OCI-LY3 (cell line): ENCODE data around the gene CREB5.

Experiments
- H2AFZ ChIP-seq: fragments of 200-600, 300-600 bp; shearing (Covaris generic); 2 replicates; pipeline ENCODE4 v1.6.0; 2014; ENCODE audit warnings: antibody characterized with exemption, low read depth, low read length
- H3K27ac ChIP-seq: fragments of 200-600, 300-600 bp; sonication (generic); 2 replicates; pipeline ENCODE4 v1.5.1; 2014; ENCODE audit warnings: mild to moderate bottlenecking, low read length, moderate library complexity, mixed read lengths
- H3K27me3 ChIP-seq: fragments of 200-600, 300-600 bp; sonication (generic); 2 replicates; pipeline ENCODE4 v1.6.1; 2014; ENCODE audit warnings: low read depth, low read length, mixed read lengths
- H3K36me3 ChIP-seq: fragments of 200-600, 300-600 bp; sonication (generic); replicated peaks from 2 replicates; pipeline ENCODE3; 2014; ENCODE audit warnings: low read depth, low read length, mixed read lengths
- H3K4me1 ChIP-seq: fragments of 300-600, 200-600 bp; sonication (generic); 2 replicates; pipeline ENCODE4 v1.6.1; 2014; ENCODE audit warnings: low read length, mixed read lengths
- H3K4me2 ChIP-seq: fragments of 200-600, 300-600 bp; sonication (generic); 2 replicates; pipeline ENCODE4 v1.6.1; 2014; ENCODE audit warnings: low read length, mixed read lengths
- H3K4me3 ChIP-seq: fragments of 300-600, 200-600 bp; sonication (generic); 2 replicates; pipeline ENCODE4 v1.5.1; 2014; ENCODE audit warnings: antibody characterized with exemption, mild to moderate bottlenecking, low read length, moderate library complexity
- H3K79me2 ChIP-seq: fragments of 300-600, 200-600 bp; shearing (Covaris generic); 2 replicates; pipeline ENCODE4 v1.6.1; 2014; ENCODE audit warnings: mild to moderate bottlenecking, low read length, mixed read lengths
- H3K9ac ChIP-seq: fragments of 300-600, 200-600 bp; shearing (Covaris generic); 2 replicates; pipeline ENCODE4 v1.6.0; 2014; ENCODE audit warnings: mild to moderate bottlenecking, low read length, moderate library complexity
- H3K9me3 ChIP-seq: fragments of 200-600, 300-600 bp; shearing (Covaris generic); 2 replicates; pipeline ENCODE4 v1.6.1; 2014; ENCODE audit warnings: low read length, mixed read lengths; ENCODE audit not compliant: insufficient read depth
- H4K20me1 ChIP-seq: fragments of 200-600, 300-600 bp; sonication (generic); 2 replicates; pipeline ENCODE4 v1.6.1; 2016; ENCODE audit warnings: low read length, mixed read lengths; ENCODE audit not compliant: insufficient read depth
- EZH2phosphoT487 ChIP-seq: fragments of 200-600 bp; shearing (Covaris generic); IDR thresholded peaks from 2 replicates; pipeline ENCODE4 v1.6.1; 2018; ENCODE audit warnings: antibody characterized with exemption, mixed run types, low read depth
- TF ChIP-seq, protein P1 (sequence below): fragments of 200-600, 300-600 bp; sonication (generic); IDR thresholded peaks from 2 replicates; pipeline ENCODE4 v1.5.1; 2014; ENCODE audit warnings: antibody characterized with exemption, low read length, low read depth

Gene CREB5

DNA sequence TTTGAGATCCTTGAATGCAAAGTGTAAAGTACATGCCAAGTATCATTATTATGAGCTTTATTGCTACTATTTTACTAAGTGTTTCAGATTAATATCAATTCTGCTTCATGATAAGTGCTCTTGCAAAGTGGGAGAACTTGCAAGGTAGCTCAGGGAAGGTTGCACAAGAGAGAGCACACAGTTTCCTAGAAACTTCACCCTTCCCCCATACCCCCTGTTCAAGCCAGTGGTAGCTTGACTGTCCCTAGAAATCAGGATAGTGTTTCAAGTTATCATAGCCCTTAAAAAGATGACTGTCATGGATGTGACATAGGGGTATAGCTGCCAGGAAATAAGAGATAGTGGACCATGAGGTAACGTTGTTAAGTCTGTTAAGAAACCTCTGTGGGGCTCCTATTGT, 294.3 kb downstream of the CREB5 start:
- Histone ChIP-seq H3K79me2 (no peaks in the 10 kb centered on the region), H2AFZ (no peak overlapping the region), H4K20me1 (no peaks in the 10 kb centered on the region), H3K27me3 (peaks cover 21% of the 10 kb centered on the region; the same call in 1 of the 2 replicates), H3K9ac (no peak overlapping the region), H3K36me3 (no peaks in the 10 kb centered on the region), H3K4me1 (peaks cover 23% of the 10 kb centered on the region), H3K4me2 (no peak overlapping the region), H3K4me3 (no peak overlapping the region), H3K9me3 (peaks cover 8% of the 10 kb centered on the region; the same call in 1 of the 2 replicates), H3K27ac (no peak overlapping the region)
- TF ChIP-seq EZH2phosphoT487 = no peak
- TF ChIP-seq, protein P1, sequence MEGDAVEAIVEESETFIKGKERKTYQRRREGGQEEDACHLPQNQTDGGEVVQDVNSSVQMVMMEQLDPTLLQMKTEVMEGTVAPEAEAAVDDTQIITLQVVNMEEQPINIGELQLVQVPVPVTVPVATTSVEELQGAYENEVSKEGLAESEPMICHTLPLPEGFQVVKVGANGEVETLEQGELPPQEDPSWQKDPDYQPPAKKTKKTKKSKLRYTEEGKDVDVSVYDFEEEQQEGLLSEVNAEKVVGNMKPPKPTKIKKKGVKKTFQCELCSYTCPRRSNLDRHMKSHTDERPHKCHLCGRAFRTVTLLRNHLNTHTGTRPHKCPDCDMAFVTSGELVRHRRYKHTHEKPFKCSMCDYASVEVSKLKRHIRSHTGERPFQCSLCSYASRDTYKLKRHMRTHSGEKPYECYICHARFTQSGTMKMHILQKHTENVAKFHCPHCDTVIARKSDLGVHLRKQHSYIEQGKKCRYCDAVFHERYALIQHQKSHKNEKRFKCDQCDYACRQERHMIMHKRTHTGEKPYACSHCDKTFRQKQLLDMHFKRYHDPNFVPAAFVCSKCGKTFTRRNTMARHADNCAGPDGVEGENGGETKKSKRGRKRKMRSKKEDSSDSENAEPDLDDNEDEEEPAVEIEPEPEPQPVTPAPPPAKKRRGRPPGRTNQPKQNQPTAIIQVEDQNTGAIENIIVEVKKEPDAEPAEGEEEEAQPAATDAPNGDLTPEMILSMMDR = no peak

DNA sequence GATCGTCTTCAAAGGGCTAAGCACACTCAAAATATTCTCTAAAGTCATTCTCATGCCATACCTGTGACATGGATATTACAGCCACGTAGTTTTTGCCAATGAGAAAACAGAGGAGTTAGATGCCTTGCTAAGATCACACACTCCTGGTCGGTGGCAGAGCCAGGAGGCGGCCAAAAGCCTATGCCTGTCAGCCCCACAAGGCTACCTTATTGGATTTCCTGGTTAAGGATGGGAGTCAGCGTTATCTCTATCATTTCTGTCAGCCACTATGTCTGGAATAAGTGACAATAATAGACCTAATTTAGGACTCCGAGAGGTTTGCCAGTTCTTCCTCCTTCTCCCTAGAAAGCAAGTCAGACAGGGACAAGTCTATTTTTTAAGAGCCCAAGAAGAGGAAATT, 295.0 kb downstream of the CREB5 start:
- no peaks in the 10 kb centered on the region for H3K36me3 ChIP-seq
- H3K79me2 ChIP-seq = no peaks in the 10 kb centered on the region
- H3K27me3 ChIP-seq = peaks cover 21% of the 10 kb centered on the region; the same call in 1 of the 2 replicates
- no peaks in the 10 kb centered on the region for H4K20me1 ChIP-seq
- H3K4me1 ChIP-seq = peaks cover 23% of the 10 kb centered on the region
- H3K4me2 ChIP-seq = no peak overlapping the region
- H3K9me3 ChIP-seq = peaks cover 8% of the 10 kb centered on the region; the same call in 1 of the 2 replicates
- no peak overlapping the region for H3K4me3 ChIP-seq
- TF ChIP-seq EZH2phosphoT487 = no peak
- TF ChIP-seq, protein P1 = no peak
- no peak overlapping the region for H2AFZ ChIP-seq
- H3K9ac ChIP-seq = no peak overlapping the region
- H3K27ac ChIP-seq = no peak overlapping the region

DNA sequence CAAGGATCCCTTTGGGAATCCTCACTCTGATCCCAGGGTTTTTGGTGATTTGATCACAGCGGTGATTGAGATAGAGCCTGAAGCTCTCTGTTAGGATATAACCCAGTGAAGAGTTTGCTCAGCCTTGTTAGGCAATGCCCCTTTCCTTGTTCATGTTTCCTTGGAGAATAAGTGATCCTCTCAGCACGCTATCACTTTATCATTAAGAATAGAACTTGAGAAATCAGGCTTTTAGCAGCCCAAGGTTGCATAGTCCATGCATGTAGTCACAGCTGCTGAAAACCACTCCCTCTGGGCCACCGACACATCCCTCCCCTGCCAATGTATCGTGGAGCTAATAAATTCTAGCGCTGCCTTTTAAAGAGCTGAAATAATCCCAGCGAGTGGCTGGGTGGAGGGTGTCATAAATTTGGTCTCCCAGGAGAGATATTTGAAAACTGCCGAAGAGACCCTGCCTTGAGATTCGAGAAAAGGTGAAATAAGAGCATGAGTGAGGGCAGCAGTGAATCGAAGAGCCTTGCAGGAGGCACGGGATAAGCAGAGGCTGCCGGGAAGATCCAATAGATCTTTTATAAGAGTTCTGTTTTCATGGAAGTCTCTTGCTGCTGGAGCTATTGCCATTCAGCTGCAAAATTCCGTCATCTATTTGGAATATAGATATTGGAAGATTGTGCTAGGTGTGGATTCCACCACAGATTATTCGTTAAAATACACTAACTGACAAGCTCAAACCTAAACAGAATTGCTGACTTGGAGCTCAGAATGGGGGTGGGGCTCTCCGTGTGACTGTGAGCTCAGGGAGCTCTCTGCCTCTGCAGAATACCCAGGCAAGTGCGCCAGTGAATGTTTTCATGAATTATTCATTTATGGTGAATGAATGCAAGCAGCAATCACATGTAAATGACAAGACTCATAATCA, 296.0 kb downstream of the CREB5 start:
- Histone ChIP-seq H3K4me2 (no peak overlapping the region), H3K9me3 (peaks cover 8% of the 10 kb centered on the region; the same call in 1 of the 2 replicates), H3K27me3 (peaks cover 21% of the 10 kb centered on the region; the same call in 1 of the 2 replicates), H3K4me3 (no peak overlapping the region), H4K20me1 (no peaks in the 10 kb centered on the region), H2AFZ (no peak overlapping the region), H3K27ac (no peak overlapping the region), H3K79me2 (no peaks in the 10 kb centered on the region), H3K9ac (no peak overlapping the region), H3K4me1 (peaks cover 23% of the 10 kb centered on the region), H3K36me3 (no peaks in the 10 kb centered on the region)
- TF ChIP-seq, protein P1 = no peak
- no peak for TF ChIP-seq EZH2phosphoT487

DNA sequence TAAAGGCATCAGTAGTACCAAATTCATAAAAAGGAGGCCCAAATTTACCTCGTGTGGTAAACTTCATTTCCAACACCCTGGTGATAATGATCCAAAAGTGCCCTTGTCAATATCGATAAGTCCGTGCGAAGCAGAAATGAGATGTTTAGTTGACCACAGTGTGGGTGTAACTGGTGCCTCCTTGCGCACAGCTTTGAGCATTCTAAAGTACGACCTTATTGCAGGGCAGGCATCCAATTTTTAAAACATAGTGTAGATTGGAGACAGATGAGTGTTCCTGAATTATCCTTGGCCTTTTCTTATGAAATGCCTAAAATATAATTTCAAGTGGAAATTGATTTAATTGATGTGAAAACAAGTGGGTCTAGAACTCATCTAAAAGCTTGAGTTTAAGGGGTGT, 297.4 kb downstream of the CREB5 start:
- H3K27me3 ChIP-seq = peaks cover 27% of the 10 kb centered on the region
- H3K27ac ChIP-seq = no peak overlapping the region
- no peak overlapping the region for H3K4me2 ChIP-seq
- H3K4me3 ChIP-seq = no peak overlapping the region
- H3K9me3 ChIP-seq = no peaks in the 10 kb centered on the region
- no peak overlapping the region for H3K9ac ChIP-seq
- H2AFZ ChIP-seq = no peak overlapping the region
- TF ChIP-seq, protein P1 = no peak
- TF ChIP-seq EZH2phosphoT487 = no peak
- no peaks in the 10 kb centered on the region for H3K36me3 ChIP-seq
- no peaks in the 10 kb centered on the region for H4K20me1 ChIP-seq
- no peaks in the 10 kb centered on the region for H3K79me2 ChIP-seq
- H3K4me1 ChIP-seq = peaks cover 20% of the 10 kb centered on the region
